ENCODE results near the gene AFM.

- TF ChIP-seq POLR2A (IDR thresholded peaks at IDR 0.05; ENCODE audit: low read depth, low read length) (no peak), POLR2AphosphoS5 (IDR thresholded peaks at IDR 0.05; ENCODE audit: low read depth, low read length) (no peak), TAF1 (IDR thresholded peaks at IDR 0.05; ENCODE audit: borderline replicate concordance, low read depth, low read length) (no peak)
Measured at GRCh38 chr4:73477176-73477575, 4.4 kb upstream of the AFM start.
